ENCODE measurements around the gene PRUNE2. TPM values are rescaled to one million over a fixed set of nuclear protein-coding genes. Genes with fewer than 3 reads are reported as not detected.
A peak's percentile ranks its signal among the peaks of the same experiment; 100 is the strongest.
"Not testable (repeated sequence)": the region's sequence is repeated elsewhere in the genome, so short reads cannot be mapped to it uniquely, and the experiment has no call there.

PRUNE2 gene
- polyA plus RNA-seq, 1 experiment: 0.78 TPM

- DNase-seq (ENCODE audit: low read depth): no peak
- no peak for TF ChIP-seq CTCF (IDR thresholded peaks at IDR 0.05; ENCODE audit: insufficient read depth, low read depth, low read length)
- Histone ChIP-seq H3K36me3 (ENCODE audit: control insufficient read depth, insufficient read depth, low read length) (no peaks in the 10 kb centered on the region), H3K27me3 (ENCODE audit: control insufficient read depth, insufficient read depth, low read length) (no peaks in the 10 kb centered on the region), H3K4me3 (ENCODE audit: low read depth, low read length) (no peak overlapping the region)
- ChIA-PET CTCF (interaction anchor here (1.3 to 2.0 kb wide), 2 partner anchors 19 to 23 kb away, joined by 4 to 6 read pairs; no protein-coding TSS in a partner anchor), POLR2A (no interaction called here)
Measured at GRCh38 chr9:76680716-76681425, 225.0 kb downstream of the PRUNE2 start.

GRCh38 chr9:76677481-76678055, 228.3 kb downstream of the PRUNE2 start:
- H3K27me3 ChIP-seq (ENCODE audit: control insufficient read depth, insufficient read depth, low read length): no peaks in the 10 kb centered on the region
- TF ChIP-seq CTCF (IDR thresholded peaks at IDR 0.05; ENCODE audit: insufficient read depth, low read depth, low read length): no peak
- no peaks in the 10 kb centered on the region for H3K36me3 ChIP-seq (ENCODE audit: control insufficient read depth, insufficient read depth, low read length)
- DNase-seq (ENCODE audit: low read depth): no peak
- ChIA-PET CTCF (interaction anchor here (0.6 to 1.2 kb wide), 4 partner anchors 8 to 57 kb away, joined by 3 to 4 read pairs (median 3); no protein-coding TSS in a partner anchor), POLR2A (no interaction called here)
- no peak overlapping the region for H3K4me3 ChIP-seq (ENCODE audit: low read depth, low read length)

- Histone ChIP-seq H3K27me3 (ENCODE audit: control insufficient read depth, insufficient read depth, low read length) (no peaks in the 10 kb centered on the region), H3K4me3 (ENCODE audit: low read depth, low read length) (no peak overlapping the region), H3K36me3 (ENCODE audit: control insufficient read depth, insufficient read depth, low read length) (no peaks in the 10 kb centered on the region)
- POLR2A ChIA-PET: no interaction called here
- DNase-seq (ENCODE audit: low read depth): no peak
- no peak for TF ChIP-seq CTCF (IDR thresholded peaks at IDR 0.05; ENCODE audit: insufficient read depth, low read depth, low read length)
- CTCF ChIA-PET: interaction anchor here (1.2 kb wide), 1 partner anchor 11 kb away, joined by 3 read pairs; no protein-coding TSS in a partner anchor
Measured at GRCh38 chr9:76676857-76677256, 229.1 kb downstream of the PRUNE2 start.

- peaks cover 1% of the 10 kb centered on the region; the same call in 1 of the 2 replicates for H3K27me3 ChIP-seq (ENCODE audit: control insufficient read depth, insufficient read depth, low read length)
- POLR2A ChIA-PET: no interaction called here
- H3K4me3 ChIP-seq (ENCODE audit: low read depth, low read length): no peak overlapping the region
- CTCF ChIA-PET: interaction anchor here (0.6 to 8.7 kb wide), 6 partner anchors 9 to 271 kb away, joined by 3 to 86 read pairs (median 4); partner anchors contain the start of gene GCNT1
- no peak for DNase-seq (ENCODE audit: low read depth)
- TF ChIP-seq CTCF (IDR thresholded peaks at IDR 0.05; ENCODE audit: insufficient read depth, low read depth, low read length): no peak
- no peaks in the 10 kb centered on the region for H3K36me3 ChIP-seq (ENCODE audit: control insufficient read depth, insufficient read depth, low read length)
Measured at GRCh38 chr9:76667521-76667957, 238.4 kb downstream of the PRUNE2 start.

- H3K27me3 ChIP-seq (ENCODE audit: control insufficient read depth, insufficient read depth, low read length); POLR2A ChIA-PET; H3K4me3 ChIP-seq (ENCODE audit: low read depth, low read length); H3K36me3 ChIP-seq (ENCODE audit: control insufficient read depth, insufficient read depth, low read length); DNase-seq (ENCODE audit: low read depth): not testable (repeated sequence)
- peak; percentile 40 for TF ChIP-seq CTCF (IDR thresholded peaks at IDR 0.05; ENCODE audit: insufficient read depth, low read depth, low read length)
- CTCF ChIA-PET: interaction anchor here (0.7 to 8.7 kb wide), 3 partner anchors 37 to 105 kb away, joined by 3 to 86 read pairs (median 4); no protein-coding TSS in a partner anchor
Measured at GRCh38 chr9:76665966-76666365, 239.9 kb downstream of the PRUNE2 start.
